ENCODE measurements around the gene TNRC6C. TPM values are rescaled to one million over a fixed set of nuclear protein-coding genes. Genes with fewer than 3 reads are reported as not detected.
"Not testable (repeated sequence)": the region's sequence is repeated elsewhere in the genome, so short reads cannot be mapped to it uniquely, and the experiment has no call there.

TNRC6C gene
- total RNA-seq, 1 donor from 2014 or later = 25.8 TPM

GRCh38 chr17:78112518-78113471, 154.3 kb downstream of the TNRC6C start:
- peaks cover 0 to 4% of the 10 kb centered on the region in 2 donors for H3K4me1 ChIP-seq
- peaks cover under 1 to 8% of the 10 kb centered on the region in 2 donors for H3K36me3 ChIP-seq
- H3K9me3 ChIP-seq = no peaks in the 10 kb centered on the region
- intact Hi-C loops (cut with DNase I) = loop anchor here (1.0 to 2.0 kb wide), 2 partner anchors 56 to 139 kb away; partner anchors contain the start of gene SYNGR2
- H3K4me3 ChIP-seq = no peak overlapping the region
- TF ChIP-seq CTCF (IDR thresholded peaks at IDR 0.05) = peak; percentile 97 to 100 (median 98)
- no peaks in the 10 kb centered on the region for H3K27me3 ChIP-seq
- peak in 1 of 2 donors; percentile 82 for DNase-seq (ENCODE audit: low spot score in 2 of 2)
- no peak overlapping the region for H3K27ac ChIP-seq

- H3K9me3 ChIP-seq = no peaks in the 10 kb centered on the region
- H3K36me3 ChIP-seq = peaks cover 0 to 2% of the 10 kb centered on the region in 2 donors
- H3K27me3 ChIP-seq = no peaks in the 10 kb centered on the region
- TF ChIP-seq CTCF (IDR thresholded peaks at IDR 0.05) = no peak
- H3K27ac ChIP-seq = no peak overlapping the region
- no peak overlapping the region for H3K4me3 ChIP-seq
- peaks cover 0 to 4% of the 10 kb centered on the region in 2 donors for H3K4me1 ChIP-seq
- DNase-seq (ENCODE audit: low spot score in 2 of 2) = no peak
- intact Hi-C loops (cut with DNase I) = loop anchor here (2.0 kb wide), 1 partner anchor 55 kb away; the partner anchor contains the start of gene SYNGR2
Observed at GRCh38 chr17:78113804-78114785, 155.6 kb downstream of the TNRC6C start.

- no peak for TF ChIP-seq CTCF (IDR thresholded peaks at IDR 0.05)
- no peaks in the 10 kb centered on the region for H3K9me3 ChIP-seq
- H3K36me3 ChIP-seq = peaks cover 0 to 2% of the 10 kb centered on the region in 2 donors
- no peak overlapping the region for H3K27ac ChIP-seq
- DNase-seq (ENCODE audit: low spot score in 2 of 2) = no peak
- peaks cover 0 to 4% of the 10 kb centered on the region in 2 donors for H3K4me1 ChIP-seq
- H3K27me3 ChIP-seq = no peaks in the 10 kb centered on the region
- intact Hi-C loops (cut with DNase I) = no loop called here
- no peak overlapping the region for H3K4me3 ChIP-seq
Observed at GRCh38 chr17:78114831-78115723, 156.6 kb downstream of the TNRC6C start.

GRCh38 chr17:78115803-78116202, 157.3 kb downstream of the TNRC6C start:
- DNase-seq (ENCODE audit: low spot score in 2 of 2); H3K9me3 ChIP-seq; H3K4me1 ChIP-seq; H3K36me3 ChIP-seq; intact Hi-C loops (cut with DNase I); H3K4me3 ChIP-seq; H3K27ac ChIP-seq; H3K27me3 ChIP-seq: not testable (repeated sequence)

- TF ChIP-seq CTCF (IDR thresholded peaks at IDR 0.05) = no peak
- DNase-seq (ENCODE audit: low spot score in 2 of 2) = no peak
- H3K4me1 ChIP-seq = peaks cover 0 to 4% of the 10 kb centered on the region in 2 donors
- H3K9me3 ChIP-seq = no peaks in the 10 kb centered on the region
- no peak overlapping the region for H3K27ac ChIP-seq
- no peak overlapping the region for H3K4me3 ChIP-seq
- H3K27me3 ChIP-seq = no peaks in the 10 kb centered on the region
- intact Hi-C loops (cut with DNase I) = no loop called here
- peaks cover 0 to 2% of the 10 kb centered on the region in 2 donors for H3K36me3 ChIP-seq
Observed at GRCh38 chr17:78116411-78116810, 157.9 kb downstream of the TNRC6C start.
